GM18507 (cell line): Measurements from ENCODE around the gene ZNF543.
"Not testable (repeated sequence)": the region's sequence is repeated elsewhere in the genome, so short reads cannot be mapped to it uniquely, and the experiment has no call there.

ENCODE experiments used
- DNase-seq: peaks from one replicate; pipeline ENCODE4 v3.0.0; 2011; ENCODE audit warnings: low read depth; ENCODE audit not compliant: insufficient read length; ENCODE audit errors: extremely low spot score
- FAIRE-seq: peaks from 2 replicates; lab custom pipeline; 2011; peaks lifted over from hg19 to GRCh38; lab: Jason Lieb, UNC

Gene ZNF543

GRCh38 chr19:57320180-57321084 is at the start of gene ZNF543:
TSS of gene ZNF543 (plus strand) at chr19:57320472. CDS start at chr19:57320854, 382 bp downstream.
- peak; percentile 93 for DNase-seq

GRCh38 chr19:57271280-57271679 is 49.0 kb upstream of the ZNF543 start:
- DNase-seq: no peak
- FAIRE-seq: no peak

More at GRCh38 chr19:57320180-57321084, at the start of gene ZNF543:
- FAIRE-seq: peak; percentile 99

- no peak for FAIRE-seq
- DNase-seq: no peak
Observed at GRCh38 chr19:57273014-57273413, 47.3 kb upstream of the ZNF543 start.

- FAIRE-seq (no peak), DNase-seq (no peak)
Observed at GRCh38 chr19:57276430-57276829, 43.8 kb upstream of the ZNF543 start.

- not testable (repeated sequence) for DNase-seq, FAIRE-seq
Observed at GRCh38 chr19:57278481-57278880, 41.8 kb upstream of the ZNF543 start.

GRCh38 chr19:57279418-57280164 is 40.7 kb upstream of the ZNF543 start:
- no peak for FAIRE-seq
- peak; percentile 61 for DNase-seq

GRCh38 chr19:57280165-57280961 is 39.9 kb upstream of the ZNF543 start, which contains the start of gene ZNF460:
TSS of gene ZNF460 (plus strand) at chr19:57280485. CDS start at chr19:57280807, 322 bp downstream.
- FAIRE-seq (peak; percentile 95), DNase-seq (peak; percentile 81)

- DNase-seq: no peak
- FAIRE-seq: no peak
Observed at GRCh38 chr19:57280962-57281400, 39.3 kb upstream of the ZNF543 start.

- peak; percentile 21 for FAIRE-seq
Observed at GRCh38 chr19:57282011-57282643, 38.1 kb upstream of the ZNF543 start.

GRCh38 chr19:57288373-57288772 is 31.9 kb upstream of the ZNF543 start:
- no peak for FAIRE-seq
- no peak for DNase-seq

More at GRCh38 chr19:57282011-57282643, 38.1 kb upstream of the ZNF543 start:
- no peak for DNase-seq

GRCh38 chr19:57290970-57291369 is 29.3 kb upstream of the ZNF543 start:
- DNase-seq: no peak
- FAIRE-seq: no peak

GRCh38 chr19:57292547-57292946 is 27.7 kb upstream of the ZNF543 start:
- FAIRE-seq (no peak), DNase-seq (no peak)

GRCh38 chr19:57293719-57294118 is 26.6 kb upstream of the ZNF543 start:
- FAIRE-seq (no peak), DNase-seq (no peak)

- DNase-seq: no peak
- FAIRE-seq: no peak
Observed at GRCh38 chr19:57302020-57302465, 18.2 kb upstream of the ZNF543 start.

GRCh38 chr19:57302727-57303401 is 17.4 kb upstream of the ZNF543 start:
- DNase-seq (no peak), FAIRE-seq (no peak)

GRCh38 chr19:57305056-57305455 is 15.2 kb upstream of the ZNF543 start:
- FAIRE-seq: no peak
- no peak for DNase-seq

GRCh38 chr19:57308514-57308913 is 11.8 kb upstream of the ZNF543 start:
- no peak for DNase-seq
- no peak for FAIRE-seq

GRCh38 chr19:57310792-57311191 is 9.5 kb upstream of the ZNF543 start:
- no peak for FAIRE-seq
- no peak for DNase-seq
